ENCODE data around the gene PDE1A.

Gene PDE1A

DNA sequence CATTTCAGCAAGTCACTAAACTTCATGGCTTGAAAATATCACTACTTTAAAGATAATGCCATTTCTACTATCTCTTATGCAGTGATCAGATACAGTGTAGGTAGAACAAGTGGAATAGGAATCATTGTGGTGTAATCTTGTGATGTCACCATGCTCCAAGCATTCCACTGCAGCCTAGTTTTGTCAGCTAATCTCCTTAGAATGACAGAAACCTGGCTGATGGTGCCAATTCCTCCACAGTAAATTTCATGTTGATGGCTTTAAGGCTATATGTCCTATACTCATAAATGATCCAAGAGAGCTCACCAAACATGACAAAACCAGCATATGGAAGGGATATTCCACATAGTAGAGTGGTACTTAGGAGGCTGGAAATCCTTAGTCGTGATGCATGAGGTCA, 184.9 kb downstream of the PDE1A start:
- no peaks in the 10 kb centered on the region for H3K27me3 ChIP-seq (ENCODE audit: insufficient read depth, low read length)
- H3K4me3 ChIP-seq (ENCODE audit: low read length), result no peak overlapping the region
- H3K4me1 ChIP-seq (ENCODE audit: insufficient read depth, low read length), result peaks cover 14% of the 10 kb centered on the region; the same call in 1 of the 2 replicates
- 93% methylated on average over 1 of the region's 1 CpG for whole genome bisulfite sequencing
- H3K9ac ChIP-seq (ENCODE audit: low read depth, low read length), result no peak overlapping the region
- H3K9me3 ChIP-seq (ENCODE audit: insufficient read depth, low read depth, low read length), result no peaks in the 10 kb centered on the region
- no peaks in the 10 kb centered on the region for H3K36me3 ChIP-seq (ENCODE audit: insufficient read depth, low read length)
- H3K27ac ChIP-seq (ENCODE audit: low read depth, low read length), result no peak overlapping the region

DNA sequence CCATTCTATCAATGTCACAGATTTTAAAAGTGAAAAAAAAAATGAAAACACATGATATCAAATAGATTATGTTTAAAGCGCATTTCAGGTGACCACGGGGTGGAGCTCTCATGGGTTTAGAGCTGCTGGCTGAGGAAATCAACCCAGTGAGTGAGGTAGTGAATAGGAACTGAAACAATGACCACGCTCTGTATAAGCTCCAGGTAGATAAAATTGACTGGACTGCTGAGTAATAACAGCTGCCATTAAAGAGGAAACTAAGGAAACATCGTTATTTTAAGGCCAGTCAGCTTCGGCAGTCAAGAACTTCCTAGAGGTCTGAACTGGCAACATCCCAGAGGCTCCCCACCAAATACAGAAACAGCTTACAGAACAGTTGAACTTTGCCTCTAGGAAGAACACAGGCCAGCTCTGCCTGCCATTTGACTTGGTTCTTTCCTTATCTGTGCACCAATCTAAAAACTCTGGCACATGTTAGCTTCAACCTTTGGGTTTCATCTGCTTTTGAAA, 185.9 kb downstream of the PDE1A start:
- 68% methylated on average over 5 of the region's 5 CpGs for WGBS
- Histone ChIP-seq H3K9me3 (ENCODE audit: insufficient read depth, low read depth, low read length) (no peaks in the 10 kb centered on the region), H3K27ac (ENCODE audit: low read depth, low read length) (no peak overlapping the region), H3K4me3 (ENCODE audit: low read length) (no peak overlapping the region), H3K27me3 (ENCODE audit: insufficient read depth, low read length) (no peaks in the 10 kb centered on the region), H3K4me1 (ENCODE audit: insufficient read depth, low read length) (peaks cover 14% of the 10 kb centered on the region; the same call in 1 of the 2 replicates), H3K9ac (ENCODE audit: low read depth, low read length) (no peak overlapping the region), H3K36me3 (ENCODE audit: insufficient read depth, low read length) (no peaks in the 10 kb centered on the region)

DNA sequence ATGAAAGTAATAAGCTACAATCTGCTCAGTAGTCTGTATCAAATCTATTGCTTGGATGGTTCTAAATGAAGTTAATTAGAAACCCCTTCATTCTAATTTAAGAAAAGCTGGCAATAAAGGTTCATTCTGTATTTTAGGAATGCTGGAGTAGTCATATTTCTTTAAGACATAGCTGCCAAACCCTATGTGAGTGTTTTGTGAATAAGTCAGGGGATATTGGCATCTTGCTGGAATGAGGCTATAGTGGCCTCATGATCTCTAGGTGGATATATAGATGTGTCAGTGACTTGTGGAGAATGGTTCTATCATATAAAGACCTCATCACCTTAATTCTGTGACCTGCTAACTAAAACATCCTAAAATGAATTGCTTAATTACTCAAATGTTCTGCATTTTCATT, 196.3 kb downstream of the PDE1A start:
- H3K27ac ChIP-seq (ENCODE audit: low read depth, low read length), result no peak overlapping the region
- no peaks in the 10 kb centered on the region for H3K36me3 ChIP-seq (ENCODE audit: insufficient read depth, low read length)
- H3K4me3 ChIP-seq (ENCODE audit: low read length), result no peak overlapping the region
- no peaks in the 10 kb centered on the region for H3K27me3 ChIP-seq (ENCODE audit: insufficient read depth, low read length)
- H3K4me1 ChIP-seq (ENCODE audit: insufficient read depth, low read length), result no peaks in the 10 kb centered on the region
- H3K9me3 ChIP-seq (ENCODE audit: insufficient read depth, low read depth, low read length), result no peaks in the 10 kb centered on the region
- no peak overlapping the region for H3K9ac ChIP-seq (ENCODE audit: low read depth, low read length)

GRCh38 chr2:182229297-182229696, 197.5 kb downstream of the PDE1A start:
- Histone ChIP-seq H3K27ac (ENCODE audit: low read depth, low read length) (no peak overlapping the region), H3K27me3 (ENCODE audit: insufficient read depth, low read length) (no peaks in the 10 kb centered on the region)

GRCh38 chr2:182228741-182229140, 198.1 kb downstream of the PDE1A start:
- WGBS, result 87% methylated on average over 1 of the region's 2 CpGs
- no peak overlapping the region for H3K4me3 ChIP-seq (ENCODE audit: low read length)
- H3K36me3 ChIP-seq (ENCODE audit: insufficient read depth, low read length), result no peaks in the 10 kb centered on the region
- no peak overlapping the region for H3K9ac ChIP-seq (ENCODE audit: low read depth, low read length)
- no peaks in the 10 kb centered on the region for H3K9me3 ChIP-seq (ENCODE audit: insufficient read depth, low read depth, low read length)
- no peak overlapping the region for H3K27ac ChIP-seq (ENCODE audit: low read depth, low read length)
- no peaks in the 10 kb centered on the region for H3K4me1 ChIP-seq (ENCODE audit: insufficient read depth, low read length)
- H3K27me3 ChIP-seq (ENCODE audit: insufficient read depth, low read length), result no peaks in the 10 kb centered on the region

More at GRCh38 chr2:182229297-182229696, 197.5 kb downstream of the PDE1A start:
- 86% methylated on average over 2 of the region's 2 CpGs for WGBS
- H3K4me1 ChIP-seq (ENCODE audit: insufficient read depth, low read length), result no peaks in the 10 kb centered on the region
- no peak overlapping the region for H3K9ac ChIP-seq (ENCODE audit: low read depth, low read length)
- no peak overlapping the region for H3K4me3 ChIP-seq (ENCODE audit: low read length)
- H3K36me3 ChIP-seq (ENCODE audit: insufficient read depth, low read length), result no peaks in the 10 kb centered on the region
- H3K9me3 ChIP-seq (ENCODE audit: insufficient read depth, low read depth, low read length), result no peaks in the 10 kb centered on the region

DNA sequence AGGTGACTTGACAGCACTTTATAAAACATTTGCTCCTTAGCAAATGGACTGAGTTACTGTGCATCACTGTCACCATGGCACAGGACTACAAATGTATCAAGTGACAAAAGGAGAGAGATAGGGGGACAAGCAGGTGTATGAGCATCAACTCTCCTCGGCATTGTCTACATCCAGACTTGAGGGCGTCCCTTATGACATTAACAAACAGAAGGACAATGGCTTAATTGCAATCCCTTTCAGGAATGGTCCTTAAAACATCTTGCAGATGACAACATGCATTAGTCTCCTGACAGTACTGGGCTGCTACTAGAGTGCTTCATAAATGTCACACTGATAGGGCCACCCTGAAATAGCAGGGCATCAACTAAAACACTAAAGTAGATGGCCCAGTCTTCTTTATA, 198.8 kb downstream of the PDE1A start:
- Histone ChIP-seq H3K4me3 (ENCODE audit: low read length) (no peak overlapping the region), H3K27ac (ENCODE audit: low read depth, low read length) (no peak overlapping the region), H3K36me3 (ENCODE audit: insufficient read depth, low read length) (no peaks in the 10 kb centered on the region), H3K4me1 (ENCODE audit: insufficient read depth, low read length) (no peaks in the 10 kb centered on the region), H3K9me3 (ENCODE audit: insufficient read depth, low read depth, low read length) (no peaks in the 10 kb centered on the region), H3K27me3 (ENCODE audit: insufficient read depth, low read length) (no peaks in the 10 kb centered on the region), H3K9ac (ENCODE audit: low read depth, low read length) (no peak overlapping the region)
- WGBS, result 46% methylated on average over 2 of the region's 2 CpGs

DNA sequence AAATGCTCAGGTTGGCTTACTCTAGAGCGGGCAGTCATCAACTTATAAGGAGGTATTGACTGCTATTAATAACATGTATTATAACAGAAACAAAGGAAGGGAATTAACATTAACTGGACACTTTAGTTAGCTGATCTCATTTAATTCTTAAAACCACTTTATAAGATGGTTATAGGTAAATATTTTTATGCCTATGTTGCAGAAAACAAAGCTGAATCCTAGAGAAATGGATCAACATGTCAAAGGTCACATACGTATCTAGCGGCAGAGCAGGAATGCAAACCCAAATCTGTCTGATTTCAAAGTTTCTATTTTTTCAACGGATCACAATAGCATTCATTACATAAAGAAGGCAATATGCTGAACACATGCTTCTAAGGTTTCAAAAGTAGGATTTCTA, 200.0 kb downstream of the PDE1A start:
- 97% methylated on average over 4 of the region's 4 CpGs for WGBS
- no peaks in the 10 kb centered on the region for H3K9me3 ChIP-seq (ENCODE audit: insufficient read depth, low read depth, low read length)
- H3K4me3 ChIP-seq (ENCODE audit: low read length), result no peak overlapping the region
- H3K27me3 ChIP-seq (ENCODE audit: insufficient read depth, low read length), result no peaks in the 10 kb centered on the region
- H3K27ac ChIP-seq (ENCODE audit: low read depth, low read length), result no peak overlapping the region
- H3K4me1 ChIP-seq (ENCODE audit: insufficient read depth, low read length), result no peaks in the 10 kb centered on the region
- H3K36me3 ChIP-seq (ENCODE audit: insufficient read depth, low read length), result no peaks in the 10 kb centered on the region
- no peak overlapping the region for H3K9ac ChIP-seq (ENCODE audit: low read depth, low read length)

GRCh38 chr2:182224669-182225068, 202.2 kb downstream of the PDE1A start:
- no peaks in the 10 kb centered on the region for H3K27me3 ChIP-seq (ENCODE audit: insufficient read depth, low read length)
- H3K9ac ChIP-seq (ENCODE audit: low read depth, low read length), result no peak overlapping the region
- no peak overlapping the region for H3K27ac ChIP-seq (ENCODE audit: low read depth, low read length)
- H3K9me3 ChIP-seq (ENCODE audit: insufficient read depth, low read depth, low read length), result no peaks in the 10 kb centered on the region
- WGBS, result 96% methylated on average over 3 of the region's 3 CpGs
- peaks cover 7% of the 10 kb centered on the region; the same call in 1 of the 2 replicates for H3K4me1 ChIP-seq (ENCODE audit: insufficient read depth, low read length)
- no peaks in the 10 kb centered on the region for H3K36me3 ChIP-seq (ENCODE audit: insufficient read depth, low read length)
- no peak overlapping the region for H3K4me3 ChIP-seq (ENCODE audit: low read length)

DNA sequence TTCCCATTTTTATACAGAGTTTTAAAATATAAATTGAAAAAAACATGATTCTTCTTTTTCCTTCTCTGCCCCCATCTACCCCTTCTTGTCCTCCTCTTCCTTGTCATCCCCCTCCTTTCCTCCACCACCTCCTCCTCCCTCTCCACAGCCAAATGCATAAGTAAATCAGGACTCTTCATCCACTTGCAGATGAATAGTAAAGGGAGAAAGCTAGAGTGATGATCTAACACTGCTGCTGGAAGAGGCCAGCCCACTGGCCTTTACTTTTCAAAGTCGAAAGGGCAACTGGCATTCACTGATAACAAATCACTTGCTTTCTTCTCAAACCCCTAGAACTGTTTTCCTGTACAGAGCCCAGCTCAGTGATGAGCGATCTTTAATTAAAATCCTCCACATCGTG, 205.8 kb downstream of the PDE1A start:
- Histone ChIP-seq H3K9me3 (ENCODE audit: insufficient read depth, low read depth, low read length) (no peaks in the 10 kb centered on the region), H3K36me3 (ENCODE audit: insufficient read depth, low read length) (no peaks in the 10 kb centered on the region), H3K9ac (ENCODE audit: low read depth, low read length) (no peak overlapping the region), H3K4me3 (ENCODE audit: low read length) (no peak overlapping the region), H3K4me1 (ENCODE audit: insufficient read depth, low read length) (peaks cover 7% of the 10 kb centered on the region; the same call in 1 of the 2 replicates), H3K27me3 (ENCODE audit: insufficient read depth, low read length) (no peaks in the 10 kb centered on the region), H3K27ac (ENCODE audit: low read depth, low read length) (no peak overlapping the region)
- 61% methylated on average over 3 of the region's 3 CpGs for WGBS

- Histone ChIP-seq H3K27ac (ENCODE audit: low read depth, low read length) (no peak overlapping the region), H3K4me3 (ENCODE audit: low read length) (no peak overlapping the region), H3K36me3 (ENCODE audit: insufficient read depth, low read length) (no peaks in the 10 kb centered on the region), H3K9ac (ENCODE audit: low read depth, low read length) (no peak overlapping the region), H3K27me3 (ENCODE audit: insufficient read depth, low read length) (no peaks in the 10 kb centered on the region), H3K9me3 (ENCODE audit: insufficient read depth, low read depth, low read length) (no peaks in the 10 kb centered on the region), H3K4me1 (ENCODE audit: insufficient read depth, low read length) (peaks cover 7% of the 10 kb centered on the region; the same call in 1 of the 2 replicates)
- no CpG with 5 or more reads among the region's 1 CpG for WGBS
Measured at GRCh38 chr2:182220335-182220734, 206.5 kb downstream of the PDE1A start.

DNA sequence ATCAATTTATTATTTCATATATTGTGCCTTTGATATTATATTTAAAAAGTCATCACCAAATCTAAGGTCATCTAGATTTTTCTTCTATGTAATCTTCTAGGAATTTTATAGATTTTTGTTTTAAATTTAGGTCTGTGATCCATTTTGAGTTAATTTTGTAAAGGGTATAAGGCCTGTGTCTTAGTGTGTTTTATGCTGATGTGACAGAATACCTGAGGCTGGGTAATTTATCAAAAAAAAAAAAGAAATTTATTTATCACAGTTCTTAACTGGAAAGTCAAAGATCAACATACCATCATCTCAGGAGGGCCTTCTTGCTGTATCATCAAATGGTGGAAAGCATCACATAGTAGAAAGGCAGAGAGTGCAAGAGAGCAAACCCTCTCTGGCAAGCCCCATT, 216.2 kb downstream of the PDE1A start:
- Histone ChIP-seq H3K36me3 (ENCODE audit: insufficient read depth, low read length) (no peaks in the 10 kb centered on the region), H3K9me3 (ENCODE audit: insufficient read depth, low read depth, low read length) (no peaks in the 10 kb centered on the region), H3K4me1 (ENCODE audit: insufficient read depth, low read length) (no peaks in the 10 kb centered on the region), H3K9ac (ENCODE audit: low read depth, low read length) (no peak overlapping the region), H3K4me3 (ENCODE audit: low read length) (no peak overlapping the region), H3K27me3 (ENCODE audit: insufficient read depth, low read length) (no peaks in the 10 kb centered on the region), H3K27ac (ENCODE audit: low read depth, low read length) (no peak overlapping the region)

DNA sequence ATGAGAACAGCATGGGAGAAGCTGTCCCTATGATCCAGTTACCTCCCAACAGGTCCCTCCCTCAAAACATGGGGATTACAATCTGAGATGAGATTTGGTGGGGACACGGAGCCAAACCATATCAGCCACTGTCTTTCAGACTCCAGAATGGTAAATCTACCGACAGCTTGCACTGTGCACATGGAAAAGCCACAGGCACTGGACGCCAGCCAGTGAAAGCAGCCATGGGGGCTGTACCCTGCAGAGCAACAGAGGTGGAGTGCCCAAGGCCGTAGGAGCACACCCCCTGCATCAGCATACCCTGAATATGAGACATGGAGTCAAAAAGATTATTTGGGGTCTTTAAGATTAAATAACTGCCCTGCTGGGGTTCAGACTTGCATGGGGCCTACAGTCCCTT, 218.4 kb downstream of the PDE1A start:
- Histone ChIP-seq H3K4me3 (ENCODE audit: low read length) (no peak overlapping the region), H3K36me3 (ENCODE audit: insufficient read depth, low read length) (no peaks in the 10 kb centered on the region), H3K27ac (ENCODE audit: low read depth, low read length) (no peak overlapping the region), H3K9me3 (ENCODE audit: insufficient read depth, low read depth, low read length) (no peaks in the 10 kb centered on the region), H3K4me1 (ENCODE audit: insufficient read depth, low read length) (no peaks in the 10 kb centered on the region), H3K9ac (ENCODE audit: low read depth, low read length) (no peak overlapping the region), H3K27me3 (ENCODE audit: insufficient read depth, low read length) (no peaks in the 10 kb centered on the region)
- WGBS, result 96% methylated on average over 4 of the region's 4 CpGs

All from HUES64 (cell line).